C4-2B (cell line): ENCODE measurements around the gene MRAS.

Experiments
- ZFX ChIP-seq: fragments of 450-650 bp; IDR thresholded peaks from 2 replicates; pipeline ENCODE4 v1.6.1; 2017
- TF ChIP-seq, protein P1 (sequence below): fragments of 450-650 bp; conservative IDR thresholded peaks from 2 replicates; pipeline ENCODE4 v1.5.1; 2017; ENCODE audit warnings: mild to moderate bottlenecking

DNA sequence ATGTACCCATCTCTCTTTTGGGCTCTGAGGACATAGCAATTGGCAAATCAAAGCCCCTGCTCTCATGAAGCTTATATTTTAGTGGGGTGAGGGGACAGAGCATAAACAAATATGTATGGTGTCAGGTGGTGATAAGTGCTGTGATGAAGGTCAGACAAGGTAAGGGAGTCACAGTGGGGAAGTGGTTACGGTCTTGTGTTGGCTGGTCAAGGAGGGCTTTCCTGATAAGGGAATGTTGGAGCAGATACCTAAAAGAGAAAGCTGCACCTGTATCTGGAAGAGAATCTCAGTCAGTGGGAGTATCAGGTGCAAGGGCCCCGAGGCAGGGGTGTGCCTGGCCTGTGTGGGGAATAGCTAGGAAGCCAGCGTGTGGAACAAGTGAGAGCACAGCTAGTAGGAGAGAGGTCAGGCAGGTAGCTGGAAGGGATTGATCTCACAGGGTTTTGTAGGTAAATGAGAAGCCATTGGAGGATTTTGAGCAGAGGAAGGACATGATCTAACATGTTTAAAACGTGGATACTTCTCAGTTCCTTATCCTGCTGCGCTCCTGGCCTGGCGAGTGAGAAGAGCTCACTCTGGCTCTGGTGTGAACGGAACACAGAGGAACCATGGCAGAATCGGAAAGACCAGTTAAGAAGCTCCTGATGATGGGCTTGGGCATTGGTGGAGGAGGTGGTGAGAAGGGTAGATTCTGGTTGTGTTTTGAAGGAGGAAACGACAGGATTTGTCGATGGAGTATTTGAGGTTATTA is 35.5 kb downstream of the MRAS start:
- TF ChIP-seq, protein P1, sequence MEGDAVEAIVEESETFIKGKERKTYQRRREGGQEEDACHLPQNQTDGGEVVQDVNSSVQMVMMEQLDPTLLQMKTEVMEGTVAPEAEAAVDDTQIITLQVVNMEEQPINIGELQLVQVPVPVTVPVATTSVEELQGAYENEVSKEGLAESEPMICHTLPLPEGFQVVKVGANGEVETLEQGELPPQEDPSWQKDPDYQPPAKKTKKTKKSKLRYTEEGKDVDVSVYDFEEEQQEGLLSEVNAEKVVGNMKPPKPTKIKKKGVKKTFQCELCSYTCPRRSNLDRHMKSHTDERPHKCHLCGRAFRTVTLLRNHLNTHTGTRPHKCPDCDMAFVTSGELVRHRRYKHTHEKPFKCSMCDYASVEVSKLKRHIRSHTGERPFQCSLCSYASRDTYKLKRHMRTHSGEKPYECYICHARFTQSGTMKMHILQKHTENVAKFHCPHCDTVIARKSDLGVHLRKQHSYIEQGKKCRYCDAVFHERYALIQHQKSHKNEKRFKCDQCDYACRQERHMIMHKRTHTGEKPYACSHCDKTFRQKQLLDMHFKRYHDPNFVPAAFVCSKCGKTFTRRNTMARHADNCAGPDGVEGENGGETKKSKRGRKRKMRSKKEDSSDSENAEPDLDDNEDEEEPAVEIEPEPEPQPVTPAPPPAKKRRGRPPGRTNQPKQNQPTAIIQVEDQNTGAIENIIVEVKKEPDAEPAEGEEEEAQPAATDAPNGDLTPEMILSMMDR, result no peak
- no peak for TF ChIP-seq ZFX
